ENCODE results near the gene VN1R5. TPM values are rescaled to one million over a fixed set of nuclear protein-coding genes. Genes with fewer than 3 reads are reported as not detected.
"Not testable (repeated sequence)": the region's sequence is repeated elsewhere in the genome, so short reads cannot be mapped to it uniquely, and the experiment has no call there.

Gene VN1R5
- total and polyA plus RNA-seq, 2 donors (not counting 3 experiments of a cell fraction or from before 2014, with no cell fraction given) = not detected

DNA sequence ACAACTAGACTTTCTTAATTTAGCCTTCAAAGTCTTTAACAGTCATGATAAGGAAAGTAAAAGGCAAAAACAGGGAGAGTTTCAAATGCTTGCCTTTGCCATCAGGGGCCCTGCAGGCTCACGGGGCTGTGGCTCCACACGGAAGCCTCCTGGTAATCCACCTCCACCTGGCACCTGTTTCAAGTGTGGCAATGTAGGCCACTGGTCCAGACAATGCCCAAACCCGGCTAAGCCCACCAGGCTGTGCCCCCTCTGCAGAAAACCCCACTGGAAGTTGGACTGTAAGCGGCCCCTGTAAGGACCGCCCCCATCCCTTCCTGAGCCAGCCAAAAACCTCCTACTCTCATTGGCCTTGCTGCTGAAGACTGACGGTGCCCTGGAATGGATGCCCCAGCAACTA lies 32.5 kb downstream of the VN1R5 start:
- ChIA-PET POLR2A (no interaction called here), CTCF (no interaction called here)
- Histone ChIP-seq H3K4me1 (ENCODE audit: control insufficient read depth, extremely low read depth, insufficient read depth, low read length) (no peaks in the 10 kb centered on the region), H3K9me1 (replicated peaks; ENCODE audit: control insufficient read depth, extremely low read depth, insufficient read depth, low read length) (no peaks in the 10 kb centered on the region), H3K4me2 (ENCODE audit: insufficient read depth, low read length) (no peak overlapping the region), H3K27me3 (ENCODE audit: control insufficient read depth in 2 of 2, insufficient read depth in 2 of 2, low read length in 2 of 2) (no peaks in the 10 kb centered on the region), H3K4me3 (replicated peaks in 1 of 3; ENCODE audit: insufficient read depth in 1 of 3, low read depth in 1 of 3, low read length in 3 of 3) (no peak overlapping the region), H2AFZ (ENCODE audit: low read depth, low read length) (no peak overlapping the region), H3K9me3 (replicated peaks; ENCODE audit: control insufficient read depth, insufficient read depth, low read length) (no peaks in the 10 kb centered on the region), H4K20me1 (replicated peaks; ENCODE audit: control insufficient read depth, extremely low read depth, insufficient read depth, low read length) (no peaks in the 10 kb centered on the region), H3K36me3 (ENCODE audit: control insufficient read depth in 2 of 2, extremely low read depth in 1 of 2, insufficient read depth in 2 of 2, low read length in 2 of 2) (no peaks in the 10 kb centered on the region), H3K79me2 (ENCODE audit: control insufficient read depth, insufficient read depth, low read length) (no peaks in the 10 kb centered on the region), H3K9ac (replicated peaks; ENCODE audit: extremely low read depth, insufficient read depth, low read length) (no peak overlapping the region), H3K27ac (ENCODE audit: insufficient read depth, low read depth, low read length) (no peak overlapping the region)
- intact Hi-C loops (cut with micrococcal nuclease) (no loop called here), dilution Hi-C loops (cut with MboI; ENCODE audit: extremely low pct_ligation_motif_present, low sequenced_read_pairs) (no loop called here)
- no peak for FAIRE-seq
- no peak for TF ChIP-seq MYC (IDR thresholded peaks at IDR 0.05; ENCODE audit: low read depth, low read length)
- no peak for TF ChIP-seq FOS (IDR thresholded peaks at IDR 0.05; ENCODE audit: borderline replicate concordance, insufficient read depth, low read length)
- no peak for TF ChIP-seq JUN (IDR thresholded peaks at IDR 0.05; ENCODE audit: borderline replicate concordance, insufficient read depth, insufficient read length, low read depth)
- TF ChIP-seq GATA2 (IDR thresholded peaks at IDR 0.05; ENCODE audit: insufficient read depth, insufficient read length, low read depth, low read length) = no peak
- no peak for TF ChIP-seq EZH2 (IDR thresholded peaks at IDR 0.05; ENCODE audit: borderline replicate concordance, low read depth, low read length, severe bottlenecking)
- no peak for TF ChIP-seq POLR2A (IDR thresholded peaks at IDR 0.05; ENCODE audit: low read depth, low read length)
- no peak for TF ChIP-seq MAX (IDR thresholded peaks at IDR 0.05; ENCODE audit: insufficient read depth, insufficient read length)
- TF ChIP-seq, protein P1, sequence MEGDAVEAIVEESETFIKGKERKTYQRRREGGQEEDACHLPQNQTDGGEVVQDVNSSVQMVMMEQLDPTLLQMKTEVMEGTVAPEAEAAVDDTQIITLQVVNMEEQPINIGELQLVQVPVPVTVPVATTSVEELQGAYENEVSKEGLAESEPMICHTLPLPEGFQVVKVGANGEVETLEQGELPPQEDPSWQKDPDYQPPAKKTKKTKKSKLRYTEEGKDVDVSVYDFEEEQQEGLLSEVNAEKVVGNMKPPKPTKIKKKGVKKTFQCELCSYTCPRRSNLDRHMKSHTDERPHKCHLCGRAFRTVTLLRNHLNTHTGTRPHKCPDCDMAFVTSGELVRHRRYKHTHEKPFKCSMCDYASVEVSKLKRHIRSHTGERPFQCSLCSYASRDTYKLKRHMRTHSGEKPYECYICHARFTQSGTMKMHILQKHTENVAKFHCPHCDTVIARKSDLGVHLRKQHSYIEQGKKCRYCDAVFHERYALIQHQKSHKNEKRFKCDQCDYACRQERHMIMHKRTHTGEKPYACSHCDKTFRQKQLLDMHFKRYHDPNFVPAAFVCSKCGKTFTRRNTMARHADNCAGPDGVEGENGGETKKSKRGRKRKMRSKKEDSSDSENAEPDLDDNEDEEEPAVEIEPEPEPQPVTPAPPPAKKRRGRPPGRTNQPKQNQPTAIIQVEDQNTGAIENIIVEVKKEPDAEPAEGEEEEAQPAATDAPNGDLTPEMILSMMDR (IDR thresholded peaks at IDR 0.05; ENCODE audit: extremely low read depth in 1 of 2, insufficient read depth in 1 of 2, low read depth in 1 of 2, low read length in 2 of 2) = no peak
- no peak for TF ChIP-seq POLR2AphosphoS5 (IDR thresholded peaks at IDR 0.05; ENCODE audit: insufficient read depth, low read depth, low read length)
- BruUV-seq (replicated peaks) = no TSS peak
- DNase-seq (ENCODE audit: low read depth, low spot score) = no peak

DNA sequence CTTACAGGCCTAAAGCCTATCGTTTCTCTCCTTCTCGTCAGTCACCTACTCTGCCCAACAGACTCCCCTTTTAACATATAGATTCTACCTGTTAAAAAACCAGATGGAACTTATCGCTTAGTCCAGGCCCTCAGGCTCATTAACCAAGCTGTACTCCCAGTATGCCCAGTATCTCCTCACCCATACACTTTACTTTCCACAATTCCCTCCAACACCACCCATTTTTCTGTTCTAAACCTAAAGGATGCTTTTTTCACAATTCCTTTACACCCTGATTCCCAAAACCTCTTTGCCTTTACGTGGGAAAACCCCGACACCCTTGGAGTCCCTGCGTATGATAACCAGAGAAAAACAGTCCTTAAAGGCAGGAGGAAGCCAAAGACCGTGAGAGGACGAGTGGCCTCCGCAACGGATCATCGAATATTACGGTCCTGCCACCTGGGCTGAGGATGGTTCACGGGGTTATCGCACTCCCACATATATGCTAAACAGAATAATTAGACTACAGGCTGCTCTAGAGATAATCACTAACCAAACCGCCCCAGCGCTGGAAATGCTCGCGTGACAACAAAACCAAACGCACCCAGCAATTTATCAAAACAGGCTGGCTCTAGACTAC lies 33.5 kb downstream of the VN1R5 start:
- H3K27ac ChIP-seq (ENCODE audit: insufficient read depth, low read depth, low read length); H3K9ac ChIP-seq (replicated peaks; ENCODE audit: extremely low read depth, insufficient read depth, low read length); dilution Hi-C loops (cut with MboI; ENCODE audit: extremely low pct_ligation_motif_present, low sequenced_read_pairs); H3K4me2 ChIP-seq (ENCODE audit: insufficient read depth, low read length); FAIRE-seq; H2AFZ ChIP-seq (ENCODE audit: low read depth, low read length); POLR2A ChIA-PET; H3K4me3 ChIP-seq (replicated peaks in 1 of 3; ENCODE audit: insufficient read depth in 1 of 3, low read depth in 1 of 3, low read length in 3 of 3); DNase-seq (ENCODE audit: low read depth, low spot score); H3K27me3 ChIP-seq (ENCODE audit: control insufficient read depth in 2 of 2, insufficient read depth in 2 of 2, low read length in 2 of 2); H3K36me3 ChIP-seq (ENCODE audit: control insufficient read depth in 2 of 2, extremely low read depth in 1 of 2, insufficient read depth in 2 of 2, low read length in 2 of 2); H3K79me2 ChIP-seq (ENCODE audit: control insufficient read depth, insufficient read depth, low read length); H3K9me3 ChIP-seq (replicated peaks; ENCODE audit: control insufficient read depth, insufficient read depth, low read length); BruUV-seq (replicated peaks); CTCF ChIA-PET; intact Hi-C loops (cut with micrococcal nuclease); H4K20me1 ChIP-seq (replicated peaks; ENCODE audit: control insufficient read depth, extremely low read depth, insufficient read depth, low read length); H3K4me1 ChIP-seq (ENCODE audit: control insufficient read depth, extremely low read depth, insufficient read depth, low read length); H3K9me1 ChIP-seq (replicated peaks; ENCODE audit: control insufficient read depth, extremely low read depth, insufficient read depth, low read length): not testable (repeated sequence)

All from endothelial cell of umbilical vein (primary cell).